HG03565 (cell line): Measurements from ENCODE around the gene CENPO.

ENCODE experiments used
- ATAC-seq: cut with Tn5 transposase; IDR thresholded peaks from one replicate; pipeline ENCODE4 v1.9.1; 2021; ENCODE audit warnings: mild to moderate bottlenecking, moderate library complexity; ENCODE audit not compliant: unreplicated experiment

The CENPO gene, protein sequence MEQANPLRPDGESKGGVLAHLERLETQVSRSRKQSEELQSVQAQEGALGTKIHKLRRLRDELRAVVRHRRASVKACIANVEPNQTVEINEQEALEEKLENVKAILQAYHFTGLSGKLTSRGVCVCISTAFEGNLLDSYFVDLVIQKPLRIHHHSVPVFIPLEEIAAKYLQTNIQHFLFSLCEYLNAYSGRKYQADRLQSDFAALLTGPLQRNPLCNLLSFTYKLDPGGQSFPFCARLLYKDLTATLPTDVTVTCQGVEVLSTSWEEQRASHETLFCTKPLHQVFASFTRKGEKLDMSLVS

DNA sequence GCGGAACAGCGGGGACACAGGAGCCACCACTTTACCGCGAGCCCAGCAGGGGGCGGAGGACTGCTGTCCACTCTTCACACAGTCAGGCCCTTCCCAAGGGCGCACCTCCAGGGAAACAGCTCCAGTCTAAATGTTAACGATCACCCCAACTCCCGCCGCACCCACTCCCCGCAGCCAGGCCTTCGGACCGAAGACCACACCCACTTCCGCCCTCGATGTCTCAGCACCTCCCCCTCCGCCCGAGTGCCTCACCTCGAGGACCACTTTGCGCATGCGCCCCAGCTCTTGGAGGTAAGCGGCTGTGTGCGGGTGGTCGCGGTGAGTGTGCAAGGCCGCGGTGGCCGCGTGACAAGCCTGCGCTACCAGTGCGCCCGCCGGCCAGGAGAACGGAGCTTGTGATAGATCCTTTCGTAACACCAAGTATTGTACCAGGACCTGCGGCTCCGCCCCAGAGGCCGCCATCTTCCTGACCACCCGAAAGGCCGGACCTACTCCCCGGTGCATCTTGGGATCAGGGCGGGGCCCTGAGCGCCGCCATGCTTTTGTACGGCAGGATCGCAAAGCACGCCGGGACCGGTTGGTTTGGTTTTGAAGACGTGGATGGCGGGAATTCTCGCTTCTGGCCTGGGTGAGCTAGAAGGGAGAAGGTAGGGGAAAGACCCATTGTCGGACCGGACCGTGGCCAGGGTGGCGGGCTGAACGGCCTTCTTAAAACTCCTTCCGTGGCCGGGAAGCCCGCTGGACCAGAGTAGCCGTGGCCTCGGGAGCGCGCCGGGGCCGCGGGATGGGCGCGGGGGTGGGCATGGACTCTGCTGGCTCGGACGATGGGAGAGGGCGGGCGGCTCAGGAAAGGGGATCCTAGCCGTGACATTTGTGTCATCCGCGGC is at the start of gene CENPO, which contains the start of gene PTRHD1:
Gene CENPO, plus strand, starts transcription at position 552 of the 887 bp plus-strand sequence. CDS start 495 bp downstream, outside the sequence.
Gene PTRHD1, minus strand, starts transcription at position 518 of the 887 bp plus-strand sequence. Its CDS starts 14 bp downstream, at position 504.
- peak; percentile 87 for ATAC-seq

DNA sequence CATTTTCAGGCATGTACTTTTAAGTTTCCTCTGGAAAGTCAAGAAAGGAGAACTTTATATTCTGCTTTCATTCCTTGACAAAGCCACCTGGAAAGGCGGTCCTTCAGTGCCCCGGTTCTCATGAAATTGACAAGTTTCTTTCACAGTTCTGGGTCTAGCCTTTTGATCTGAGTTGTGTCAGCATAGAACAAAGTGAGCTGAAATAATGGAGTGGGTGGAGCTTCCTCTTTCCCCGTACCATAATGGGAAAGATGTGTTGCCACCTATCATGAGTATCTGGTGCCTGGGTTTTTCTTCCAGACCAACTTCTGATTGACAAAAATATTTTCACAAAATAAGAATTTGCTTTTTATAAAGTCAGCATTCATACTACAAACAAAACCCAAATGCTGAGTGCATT is 49.3 kb upstream of the CENPO start:
- no peak for ATAC-seq

DNA sequence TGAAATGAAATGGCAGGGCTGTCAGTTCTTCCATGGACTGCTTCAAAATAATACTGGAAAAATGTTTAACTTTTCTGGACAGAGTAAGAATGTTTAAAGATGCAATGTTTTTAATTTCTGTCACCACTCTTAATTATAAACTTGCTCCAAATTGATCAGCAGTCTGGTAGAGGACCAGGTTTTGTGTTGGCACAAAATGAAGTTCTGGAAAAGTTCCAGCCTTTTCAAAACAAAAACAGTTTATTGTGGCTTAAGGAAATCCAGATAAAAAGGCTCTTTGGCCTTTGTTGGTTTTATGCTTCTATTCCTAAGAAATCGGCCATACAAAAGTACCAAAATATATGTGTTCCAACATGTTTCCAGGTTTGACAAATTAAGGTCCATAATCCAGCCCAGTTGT is 48.9 kb upstream of the CENPO start:
- ATAC-seq: no peak

DNA sequence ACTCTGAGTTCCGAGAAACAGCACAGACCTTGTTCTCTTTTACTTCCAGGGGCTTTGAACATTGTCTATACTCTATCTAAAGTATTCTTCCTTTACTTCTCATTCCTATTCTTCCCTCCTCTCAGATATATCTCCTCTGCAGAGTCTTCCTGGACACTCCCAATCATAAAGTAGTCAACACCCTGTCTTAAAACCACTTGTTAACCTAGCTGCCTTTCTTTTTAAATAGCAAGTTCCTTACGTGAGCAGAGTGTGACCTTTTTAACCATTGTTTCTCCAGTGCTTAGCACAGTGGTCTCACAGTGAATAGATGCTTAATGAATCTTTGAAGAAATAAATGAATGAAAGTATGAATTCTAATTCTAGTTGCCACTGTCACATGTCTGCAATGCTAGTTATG is 47.4 kb upstream of the CENPO start:
- no peak for ATAC-seq

DNA sequence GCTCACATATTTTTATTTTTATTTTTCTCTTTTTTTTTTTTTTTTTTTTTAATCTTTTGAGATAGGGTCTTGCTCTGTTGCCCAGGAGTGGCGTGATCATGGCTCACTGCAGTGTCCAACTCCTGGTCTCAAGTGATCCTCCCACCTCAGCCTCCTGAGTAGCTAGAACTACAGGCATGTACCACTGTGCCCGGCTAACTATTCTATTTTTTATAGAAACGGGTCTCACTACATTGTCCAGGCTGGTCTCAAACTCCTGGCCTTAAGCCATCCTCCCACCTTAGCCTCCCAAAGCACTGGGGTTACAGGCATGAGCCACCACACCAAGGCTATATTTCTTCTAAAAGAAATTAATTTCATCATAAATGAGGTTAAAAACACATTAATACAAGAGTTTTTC is 45.9 kb upstream of the CENPO start:
- no peak for ATAC-seq

DNA sequence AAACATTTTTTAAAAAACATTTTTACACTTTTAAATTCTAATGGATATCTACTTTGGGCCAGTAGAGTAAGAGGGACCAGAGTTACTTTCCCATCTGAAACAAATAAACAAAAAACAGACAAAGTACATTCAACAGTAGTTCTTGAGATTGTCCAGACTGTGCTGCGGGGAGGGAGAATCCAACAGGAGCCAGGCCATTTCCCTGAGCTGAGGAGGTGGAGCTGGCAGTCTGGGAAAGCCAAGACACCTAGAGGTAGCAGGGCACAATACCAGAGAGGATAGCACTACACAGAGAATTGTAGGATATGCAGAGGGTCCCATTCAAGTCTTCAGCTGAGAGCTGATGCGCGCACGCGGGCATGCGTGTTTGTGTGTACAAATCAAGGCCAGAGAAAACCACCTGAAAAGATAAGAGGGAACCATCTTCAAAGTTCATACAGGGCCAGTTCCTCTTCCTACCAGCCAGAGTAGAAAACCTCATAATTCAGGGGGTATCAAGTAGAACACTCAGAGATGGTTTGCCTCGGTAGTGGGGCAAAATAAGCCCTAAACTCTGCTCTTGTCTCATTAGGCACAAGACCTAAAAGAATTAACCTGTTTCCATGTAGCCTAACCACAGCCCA is 44.0 kb upstream of the CENPO start:
- no peak for ATAC-seq

DNA sequence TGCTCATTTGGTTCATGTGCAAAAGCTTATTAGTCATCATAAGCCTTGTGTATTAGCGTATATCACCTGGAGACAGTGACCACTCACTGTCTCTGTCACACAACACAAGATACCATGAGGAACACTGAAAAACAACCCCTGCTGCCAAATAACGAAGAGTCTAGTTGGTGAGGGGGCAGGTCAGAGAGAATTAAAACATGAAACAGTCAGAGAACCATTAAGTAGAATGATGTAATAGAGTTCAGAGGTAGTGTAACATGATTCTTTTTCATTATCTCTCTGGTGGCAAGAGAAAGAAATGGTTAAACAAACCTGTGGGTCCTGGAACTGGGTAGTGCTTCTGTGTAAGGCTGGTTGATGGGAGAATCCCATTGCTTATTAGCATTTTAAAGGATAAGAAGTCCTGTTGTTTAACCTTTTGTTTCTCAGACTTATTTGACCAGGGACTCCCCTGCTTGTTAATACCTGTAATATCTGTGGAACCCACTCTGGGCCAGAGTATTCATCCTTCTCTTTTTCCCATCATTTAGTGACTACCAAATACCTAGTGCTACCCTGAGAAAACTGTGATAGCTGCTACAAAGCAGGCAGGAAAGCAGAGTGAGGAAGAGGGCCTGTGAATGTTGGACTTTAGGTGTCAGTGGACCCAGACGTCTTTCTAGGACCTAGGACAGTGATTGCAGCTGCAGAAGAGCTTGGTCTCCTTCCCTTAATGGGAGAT is 38.1 kb upstream of the CENPO start:
- no peak for ATAC-seq

DNA sequence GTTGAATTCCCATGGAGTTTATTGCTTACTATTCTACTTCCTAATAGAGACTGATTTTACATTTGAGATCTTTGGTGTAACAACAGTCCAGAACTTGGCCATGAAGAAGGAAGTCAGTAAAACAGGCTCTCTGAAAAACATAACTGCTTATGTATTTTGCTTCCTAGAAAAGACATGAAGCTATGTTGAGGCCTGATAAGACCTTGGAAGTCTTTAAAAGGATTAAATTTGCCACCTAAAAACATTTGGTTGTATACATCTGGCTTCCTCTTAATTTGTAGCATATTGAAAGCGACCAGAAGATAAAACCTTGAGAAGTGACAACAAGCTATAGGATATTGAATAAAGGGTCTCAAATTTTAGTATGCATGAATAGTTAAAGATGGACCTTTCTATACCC is 36.4 kb upstream of the CENPO start:
- no peak for ATAC-seq

DNA sequence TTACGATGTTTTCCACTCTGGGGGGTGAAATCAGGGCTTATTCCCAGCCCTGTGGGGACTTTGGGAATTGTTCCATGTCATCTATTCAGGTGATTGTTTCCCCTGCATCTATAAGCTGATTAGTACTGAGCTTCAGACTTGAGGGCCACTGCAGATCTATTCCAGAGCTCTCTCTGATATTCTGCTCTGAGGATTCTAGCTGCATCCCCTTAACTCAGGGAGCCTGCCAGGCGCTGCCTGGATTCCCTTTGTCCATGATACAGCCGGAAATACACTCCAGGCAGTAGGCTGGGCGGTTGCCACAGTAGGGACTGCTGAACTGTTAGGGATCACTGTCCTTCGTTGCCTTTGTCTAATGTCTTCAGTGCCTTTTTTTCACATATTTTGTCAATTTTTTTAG is 31.4 kb upstream of the CENPO start:
- ATAC-seq: no peak

DNA sequence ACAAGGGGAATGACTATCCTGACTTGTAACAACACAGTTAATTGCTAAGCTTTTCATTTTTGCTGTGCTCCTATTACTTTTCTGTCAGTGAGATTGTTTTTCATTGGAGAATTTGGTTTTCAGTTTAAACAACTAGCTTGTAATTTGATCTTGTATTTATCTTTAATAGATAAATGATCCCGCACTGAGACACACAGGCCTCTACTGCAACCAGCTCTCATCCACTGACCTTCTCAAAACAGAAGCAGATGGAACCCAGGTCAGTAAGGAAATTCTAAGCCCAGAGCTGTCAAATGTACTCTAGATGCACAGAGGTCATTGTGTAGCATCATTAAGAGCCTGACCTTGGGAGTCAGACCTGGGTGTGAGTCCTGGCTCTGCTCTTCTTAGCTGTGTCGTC is 30.7 kb upstream of the CENPO start:
- no peak for ATAC-seq

DNA sequence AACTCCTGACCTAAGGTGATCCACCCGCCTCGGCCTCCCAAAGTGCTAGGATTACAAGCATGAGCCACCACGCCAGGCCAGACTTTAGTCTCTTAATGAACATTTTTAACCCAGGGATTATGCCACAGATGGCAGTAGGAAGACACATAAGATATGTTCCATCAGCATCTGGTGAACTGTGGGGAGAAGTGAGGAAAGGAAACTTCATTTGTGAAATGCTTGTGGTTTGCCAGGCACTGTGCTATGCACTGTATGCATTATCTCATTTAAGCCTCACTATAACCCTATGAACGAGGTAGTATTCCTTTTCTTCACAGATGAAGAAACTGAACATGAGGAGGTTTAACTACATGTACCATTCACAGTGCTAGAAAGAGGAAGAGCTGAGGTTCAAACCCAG is 29.4 kb upstream of the CENPO start:
- ATAC-seq: no peak

DNA sequence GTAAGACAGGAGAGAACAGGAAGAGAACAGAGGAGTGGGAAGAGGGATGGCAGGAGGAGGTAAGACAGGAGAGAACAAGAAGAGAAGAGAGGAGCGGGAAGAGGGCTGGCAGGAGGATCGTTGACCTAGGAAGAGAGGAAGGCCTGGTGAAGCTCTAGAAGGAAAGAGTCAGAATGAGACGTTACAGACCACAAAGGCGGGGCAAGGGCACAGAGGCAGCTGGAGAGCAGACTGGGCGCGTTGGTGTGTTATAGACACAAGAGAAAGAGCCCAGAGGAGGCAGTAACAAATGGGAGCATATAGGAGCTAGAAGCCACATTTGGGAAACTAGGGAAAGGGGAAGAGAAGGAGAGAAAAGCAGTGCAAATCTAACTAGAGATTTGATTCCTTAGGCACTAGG is 26.6 kb upstream of the CENPO start:
- ATAC-seq: no peak

DNA sequence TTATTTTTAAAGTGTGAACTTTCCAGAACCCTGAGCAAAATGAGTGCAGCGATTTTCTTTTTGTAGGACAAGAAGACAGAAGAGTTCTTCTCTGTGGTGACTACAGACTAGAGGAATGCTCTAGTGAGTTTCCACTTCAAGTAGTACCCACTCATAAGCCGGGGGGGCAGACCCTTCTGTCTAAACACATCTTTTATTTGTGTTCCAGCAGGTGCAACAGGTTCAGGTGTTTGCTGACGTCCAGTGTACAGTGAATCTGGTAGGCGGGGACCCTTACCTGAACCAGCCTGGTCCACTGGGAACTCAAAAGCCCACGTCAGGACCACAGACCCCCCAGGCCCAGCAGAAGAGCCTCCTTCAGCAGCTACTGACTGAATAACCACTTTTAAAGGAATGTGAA is 25.2 kb upstream of the CENPO start:
- no peak for ATAC-seq

DNA sequence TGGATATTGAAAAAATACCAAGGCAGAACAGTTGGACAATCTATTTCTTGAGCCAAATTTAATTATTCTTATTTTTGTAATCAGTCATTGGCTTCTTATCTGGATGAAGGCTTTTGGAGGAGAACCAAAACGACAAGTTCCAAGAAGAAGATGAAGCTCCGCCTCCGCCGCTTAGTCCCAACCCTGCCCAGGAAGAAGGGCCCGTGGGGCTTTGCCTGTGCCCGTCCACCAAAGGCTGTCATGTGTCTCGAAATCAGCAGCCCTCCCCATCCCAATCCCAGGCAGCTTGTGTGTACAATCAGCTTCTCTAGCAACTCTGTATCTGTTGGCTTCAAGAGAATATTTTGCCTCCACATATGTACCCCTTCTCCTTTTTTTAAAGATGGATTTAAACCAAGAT is 24.6 kb upstream of the CENPO start:
- no peak for ATAC-seq

DNA sequence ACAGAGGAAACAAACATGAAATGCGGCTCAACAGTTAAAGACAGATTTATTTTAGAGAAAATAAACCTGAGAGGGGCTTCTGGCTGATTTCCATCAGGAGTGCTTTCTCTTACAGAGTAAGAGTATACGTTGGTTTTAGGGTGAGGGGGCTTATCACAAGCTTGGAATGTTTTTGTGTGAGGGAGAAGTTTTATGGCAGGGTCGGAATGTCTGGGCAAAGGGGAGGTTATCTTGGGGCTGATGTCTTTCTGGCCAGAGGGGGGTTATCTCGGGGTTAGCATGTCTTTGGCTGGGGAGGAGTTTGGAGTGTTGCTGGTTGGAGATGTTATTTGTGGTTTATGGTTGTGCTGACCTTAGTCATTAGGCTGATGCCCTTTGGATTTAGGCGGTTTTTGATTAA is 22.2 kb upstream of the CENPO start:
- ATAC-seq: no peak

DNA sequence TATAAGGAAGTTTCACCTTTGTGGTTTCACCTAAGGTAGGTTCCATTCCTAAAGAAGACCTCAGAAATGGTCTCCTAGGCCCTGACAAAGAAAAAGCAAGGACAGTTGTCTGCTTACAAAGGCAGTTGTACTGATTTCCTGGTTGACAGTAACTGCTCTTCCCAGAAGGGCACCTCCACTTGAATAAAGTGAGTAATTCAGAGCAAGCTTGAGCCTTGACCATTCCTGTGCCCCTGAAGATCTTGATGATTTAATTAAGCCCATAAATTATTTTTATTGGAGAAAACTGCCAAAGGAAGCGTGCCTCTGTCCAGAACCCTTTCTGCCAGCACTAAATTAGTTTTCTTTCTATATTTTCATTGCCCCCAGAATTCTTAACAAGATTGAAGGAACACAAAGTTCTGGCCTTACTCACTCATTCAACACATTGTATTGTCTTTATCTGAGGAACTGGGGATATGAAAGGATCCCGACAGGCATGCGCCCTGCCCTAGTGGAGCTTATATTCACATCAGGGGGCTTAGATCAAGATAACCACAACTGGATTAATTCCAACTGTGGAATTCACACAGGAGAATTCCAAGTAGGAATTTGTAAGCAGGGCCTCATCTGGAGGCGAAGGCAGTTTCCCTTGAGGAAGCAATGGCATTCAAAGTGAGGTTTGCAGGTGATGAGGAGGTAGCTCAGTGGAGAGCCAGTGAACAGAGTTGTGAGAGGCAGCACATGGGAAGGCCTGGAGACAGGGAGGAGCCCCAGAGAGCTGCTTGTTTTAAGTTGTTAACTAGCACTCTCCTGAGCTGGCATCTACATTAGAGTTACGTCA is 21.2 kb upstream of the CENPO start:
- no peak for ATAC-seq

DNA sequence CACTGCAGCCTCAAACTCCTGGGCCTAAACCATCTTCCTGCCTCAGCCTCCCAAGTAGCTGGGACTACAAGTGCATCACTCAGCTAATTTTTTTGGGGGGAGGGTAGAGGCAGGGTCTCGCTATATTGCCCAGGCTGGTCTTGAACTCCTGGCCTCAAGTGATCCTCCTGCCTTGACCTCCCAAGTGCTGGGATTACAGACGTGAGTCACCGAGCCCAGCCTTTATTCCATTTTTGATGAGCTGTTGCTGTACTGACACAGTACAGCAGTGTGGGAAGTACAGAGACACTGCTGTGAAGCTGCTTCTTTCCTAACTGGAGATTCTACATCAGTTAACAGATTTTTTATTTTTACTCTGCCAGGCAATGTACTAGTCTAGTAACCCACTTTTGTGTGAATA is 18.9 kb upstream of the CENPO start:
- no peak for ATAC-seq

DNA sequence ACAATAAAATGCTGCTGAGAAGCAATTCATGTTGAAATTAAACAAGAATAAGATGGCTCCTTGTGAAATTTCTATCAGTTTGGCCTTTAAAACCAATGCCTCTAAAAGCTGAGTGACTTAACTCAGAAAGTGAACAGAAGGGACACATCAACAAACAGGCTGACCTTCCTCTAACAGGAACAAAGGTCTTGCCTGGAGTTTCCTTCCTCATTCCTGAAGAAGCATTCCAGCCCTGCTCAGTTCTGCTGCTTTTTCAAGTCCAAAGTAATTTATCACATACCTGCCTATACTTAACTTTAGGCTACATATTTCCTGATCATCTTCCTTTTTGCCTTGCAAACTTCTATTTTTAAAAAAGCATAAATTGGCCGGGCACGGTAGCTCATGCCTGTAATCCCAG is 14.1 kb upstream of the CENPO start:
- ATAC-seq: no peak

DNA sequence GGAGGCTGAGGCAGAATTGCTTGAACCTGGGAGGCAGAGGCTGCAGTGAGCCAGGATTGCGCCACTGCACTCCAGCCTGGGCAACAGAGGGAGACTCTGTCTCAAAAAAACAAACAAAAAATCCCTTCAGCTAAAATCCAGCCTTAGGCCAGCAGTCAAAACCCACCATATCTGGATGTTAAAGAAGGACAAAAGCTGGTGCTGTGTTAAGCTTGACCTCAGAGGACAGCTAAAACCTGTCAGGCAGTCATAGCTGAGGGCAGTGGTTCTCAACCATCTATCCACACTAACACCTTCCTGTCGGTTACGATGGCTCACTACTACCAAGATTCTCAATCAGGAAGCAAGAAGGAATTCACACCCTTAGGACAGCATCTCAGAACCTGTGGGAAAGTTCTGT is 9.6 kb upstream of the CENPO start:
- ATAC-seq: no peak

DNA sequence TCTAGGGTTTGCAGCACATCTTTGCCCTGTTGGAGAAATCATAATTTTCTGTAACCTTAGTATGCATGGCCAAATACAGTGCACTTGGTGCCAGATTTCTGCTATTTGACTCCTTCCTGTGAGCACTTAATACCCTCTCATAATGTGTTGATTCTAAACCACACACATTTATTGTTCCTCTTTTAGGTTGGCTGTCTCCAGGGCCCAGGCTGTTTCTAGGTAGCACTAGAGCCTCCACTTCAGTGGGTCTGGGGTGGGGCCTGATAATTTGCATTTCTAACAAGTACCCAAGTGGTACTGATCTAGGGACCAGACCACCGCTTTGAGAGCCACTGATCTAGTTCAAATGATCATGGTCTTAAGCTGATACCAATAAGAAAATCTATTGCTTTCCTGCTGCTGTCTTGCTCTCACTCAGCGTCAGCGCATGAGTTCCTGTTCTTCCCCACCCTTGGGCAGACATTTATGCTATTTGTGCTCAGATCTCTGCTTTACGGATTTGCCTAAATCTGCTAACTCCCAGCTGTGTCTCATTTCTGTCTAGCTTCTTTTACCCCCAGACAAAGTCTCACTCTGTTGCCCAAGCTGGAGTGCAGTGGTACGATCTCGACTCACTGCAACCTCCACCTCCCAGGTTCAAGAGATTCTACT is 7.4 kb upstream of the CENPO start:
- ATAC-seq: no peak
